SK-N-SH (cell line): ENCODE data around the gene PNMA3. TPM values are rescaled to one million over a fixed set of nuclear protein-coding genes. Genes with fewer than 3 reads are reported as not detected.
"Not testable (repeated sequence)": the region's sequence is repeated elsewhere in the genome, so short reads cannot be mapped to it uniquely, and the experiment has no call there.

ENCODE experiments used
- CTCF ChIA-PET: fragments of 300-600, 350-600 bp; formaldehyde crosslinking; extraction: SDS; loops from one replicate; lab custom pipeline; 2021; lab: Yijun Ruan, JAX
- POLR2A ChIA-PET: fragments of 350-600 bp; sonication (Branson Sonifier 250); formaldehyde crosslinking; extraction: SDS; loops from one replicate; lab custom pipeline; 2020; ENCODE audit warnings: antibody characterized with exemption, inconsistent platforms; lab: Yijun Ruan, JAX
- DNase-seq: peaks from one replicate; pipeline ENCODE4 v3.0.0; 2012
- H2AFZ ChIP-seq: fragments of 200-600 bp; sonication (generic); 2 replicates; pipeline ENCODE4 v1.8.1; 2016; ENCODE audit warnings: antibody characterized with exemption, mild to moderate bottlenecking, low read depth
- H3F3A ChIP-seq: fragments of 200-600 bp; sonication (generic); replicated peaks from 2 replicates; pipeline ENCODE3; 2016; ENCODE audit warnings: antibody characterized with exemption, mild to moderate bottlenecking; ENCODE audit not compliant: insufficient read depth
- H3K27ac ChIP-seq, 2 experiments: fragments of 200-500 bp in 1 of 2; fragments of 200-600 bp in 1 of 2; sonication (Bioruptor generic) in 1 of 2; sonication (generic), shearing (Covaris generic) in 1 of 2; 2 replicates each; pipeline versions ENCODE4 v1.5.1 to v1.6.1; 2014 to 2016; ENCODE audit warnings: low read depth in 2 of 2, inconsistent platforms in 1 of 2, low read length in 1 of 2, mild to moderate bottlenecking in 1 of 2, mixed read lengths in 1 of 2
- H3K27me3 ChIP-seq: fragments of 200-600 bp; sonication (generic), shearing (Covaris generic); 2 replicates; pipeline ENCODE4 v1.6.1; 2016; ENCODE audit warnings: mixed run types; ENCODE audit not compliant: insufficient read depth
- H3K36me3 ChIP-seq, 2 experiments: fragments of 200-500 bp in 1 of 2; fragments of 200-600 bp in 1 of 2; sonication (Bioruptor generic) in 1 of 2; sonication (generic) in 1 of 2; replicated peaks in 1 of 2; 2 replicates each; pipeline versions ENCODE3 to v1.5.1; 2014 to 2016; ENCODE audit warnings: low read length in 1 of 2, mild to moderate bottlenecking in 1 of 2; ENCODE audit not compliant: insufficient read depth in 2 of 2, control insufficient read depth in 1 of 2
- H3K4me1 ChIP-seq, 2 experiments: fragments of 200-500 bp in 1 of 2; fragments of 200-600 bp in 1 of 2; sonication (Bioruptor generic) in 1 of 2; sonication (generic), shearing (Covaris generic) in 1 of 2; 2 replicates each; pipeline versions ENCODE4 v1.5.1 to v1.6.1; 2014 to 2016; ENCODE audit warnings: low read depth in 1 of 2, low read length in 1 of 2, mixed run types in 1 of 2; ENCODE audit not compliant: insufficient read depth in 2 of 2, control insufficient read depth in 1 of 2
- H3K4me2 ChIP-seq: fragments of 200-600 bp; sonication (generic), shearing (Covaris generic); 2 replicates; pipeline ENCODE4 v1.6.1; 2017; ENCODE audit warnings: mixed run types
- H3K4me3 ChIP-seq, 2 experiments: fragments of 200-500 bp in 1 of 2; fragments of 200-600 bp in 1 of 2; sonication (Bioruptor generic) in 1 of 2; sonication (generic), shearing (Covaris generic) in 1 of 2; 2 replicates each; pipeline versions ENCODE4 v1.5.1 to v1.8.1; 2014 to 2016; ENCODE audit warnings: low read depth in 2 of 2, inconsistent platforms in 1 of 2, low read length in 1 of 2, mild to moderate bottlenecking in 1 of 2, mixed read lengths in 1 of 2, moderate library complexity in 1 of 2
- H3K79me2 ChIP-seq: fragments of 200-600 bp; sonication (generic); 2 replicates; pipeline ENCODE4 v1.8.1; 2017; ENCODE audit warnings: mild to moderate bottlenecking; ENCODE audit not compliant: insufficient read depth
- H3K9ac ChIP-seq: fragments of 200-600 bp; sonication (generic); 2 replicates; pipeline ENCODE4 v1.6.1; 2017; ENCODE audit warnings: mixed run types
- H3K9me2 ChIP-seq: fragments of 200-600 bp; sonication (generic); 2 replicates; pipeline ENCODE4 v1.6.1; 2017; ENCODE audit warnings: mixed run types
- H3K9me3 ChIP-seq: fragments of 200-600 bp; sonication (generic); 2 replicates; pipeline ENCODE4 v1.6.1; 2017; ENCODE audit warnings: mixed run types, mild to moderate bottlenecking, moderate library complexity
- H4K20me1 ChIP-seq: fragments of 200-600 bp; sonication (generic); 2 replicates; pipeline ENCODE4 v1.6.1; 2017; ENCODE audit warnings: mild to moderate bottlenecking, mixed run types; ENCODE audit not compliant: insufficient read depth
- CHD2 ChIP-seq: fragments of 150-350 bp; IDR thresholded peaks from 2 replicates; pipeline ENCODE4 v1.6.1; 2018; ENCODE audit warnings: low read length; ENCODE audit not compliant: partially characterized antibody
- FOXM1 ChIP-seq: IDR thresholded peaks from 2 replicates; pipeline ENCODE4 v1.4.0; 2012; ENCODE audit warnings: low read depth, mild to moderate bottlenecking
- POLR2AphosphoS5 ChIP-seq: IDR thresholded peaks from 2 replicates; pipeline ENCODE4 v1.6.1; 2012; ENCODE audit warnings: low read depth, low read length
- RAD21 ChIP-seq: IDR thresholded peaks from 2 replicates; pipeline ENCODE4 v1.6.1; 2012; ENCODE audit warnings: mild to moderate bottlenecking, low read length
- ZBTB33 ChIP-seq: IDR thresholded peaks from 2 replicates; pipeline ENCODE4 v1.4.0; 2012; ENCODE audit warnings: low read depth, borderline replicate concordance
- WGBS: methylation state at CpG from one replicate; pipeline ENCODE4 v1.1.6; 2017; ENCODE audit warnings: low lambda C conversion rate; 5-methylcytosine and 5-hydroxymethylcytosine counted together
- polyA plus RNA-seq, 3 experiments: library from polyadenylated mRNA; depleted of rRNA; stranded (reverse); fragments of >200 nt; gene quantifications; 2 replicates each; pipeline ENCODE4 v1.2.3, GENCODE V29; 2012

Gene PNMA3
- polyA plus RNA-seq, 1 of the 3 experiments (the other 2 are of a cell fraction), result 0.12 TPM

GRCh38 chrX:153075366-153075765 is 19.1 kb downstream of the PNMA3 start:
- CTCF ChIA-PET, result no interaction called here
- Histone ChIP-seq H3K9ac (no peak overlapping the region), H3K27me3 (no peaks in the 10 kb centered on the region), H3F3A (no peaks in the 10 kb centered on the region), H4K20me1 (no peaks in the 10 kb centered on the region), H3K9me3 (no peaks in the 10 kb centered on the region), H2AFZ (no peak overlapping the region), H3K27ac (no peak overlapping the region), H3K36me3 (no peaks in the 10 kb centered on the region), H3K9me2 (no peaks in the 10 kb centered on the region), H3K4me1 (no peaks in the 10 kb centered on the region), H3K4me2 (no peak overlapping the region), H3K4me3 (no peak overlapping the region), H3K79me2 (no peaks in the 10 kb centered on the region)
- POLR2A ChIA-PET, result no interaction called here
- TF ChIP-seq POLR2AphosphoS5, result no peak
- no peak for TF ChIP-seq RAD21
- TF ChIP-seq FOXM1, result no peak
- TF ChIP-seq ZBTB33, result no peak
- no peak for TF ChIP-seq CHD2
- no CpG with 5 or more reads among the region's 14 CpGs for WGBS
- no peak for DNase-seq

GRCh38 chrX:153077437-153078135 is 21.3 kb downstream of the PNMA3 start:
- H3K27ac ChIP-seq, H3K9me3 ChIP-seq, H2AFZ ChIP-seq, H3F3A ChIP-seq, H3K4me3 ChIP-seq, H3K36me3 ChIP-seq, H3K9me2 ChIP-seq, H3K9ac ChIP-seq, H4K20me1 ChIP-seq, H3K4me1 ChIP-seq, H3K4me2 ChIP-seq, CTCF ChIA-PET, H3K27me3 ChIP-seq, DNase-seq, H3K79me2 ChIP-seq, POLR2A ChIA-PET: not testable (repeated sequence)
- WGBS, result no CpG with 5 or more reads among the region's 76 CpGs

- H3K27ac ChIP-seq, POLR2A ChIA-PET, CTCF ChIA-PET, H3K36me3 ChIP-seq, H3K4me1 ChIP-seq, H3F3A ChIP-seq, H3K9me2 ChIP-seq, H2AFZ ChIP-seq, DNase-seq, H3K4me2 ChIP-seq, H4K20me1 ChIP-seq, H3K4me3 ChIP-seq, H3K9me3 ChIP-seq, H3K79me2 ChIP-seq, H3K9ac ChIP-seq: not testable (repeated sequence)
- peaks cover 32% of the 10 kb centered on the region; the same call in 1 of the 2 replicates for H3K27me3 ChIP-seq
- no CpG with 5 or more reads among the region's 23 CpGs for WGBS
Observed at GRCh38 chrX:153083238-153083923, 27.1 kb downstream of the PNMA3 start.
